ENCODE data around the gene PLPP2.

Gene PLPP2

GRCh38 chr19:328025-328505, 36.9 kb upstream of the PLPP2 start:
- peaks cover 10% of the 10 kb centered on the region for H3K79me2 ChIP-seq (ENCODE audit: control insufficient read depth, insufficient read depth, low read length, unreplicated experiment)
- H3K36me3 ChIP-seq (ENCODE audit: insufficient read depth, low read length): peaks cover 57% of the 10 kb centered on the region
- H3K4me3 ChIP-seq (ENCODE audit: low read depth, low read length): no peak overlapping the region

GRCh38 chr19:327291-328024, 36.3 kb upstream of the PLPP2 start:
- Histone ChIP-seq H3K27me3 (ENCODE audit: insufficient read depth, low read length) (no peaks in the 10 kb centered on the region), H3K27ac (ENCODE audit: low read depth, low read length) (no peak overlapping the region), H3K79me2 (ENCODE audit: control insufficient read depth, insufficient read depth, low read length, unreplicated experiment) (peaks cover 15% of the 10 kb centered on the region), H3K4me3 (ENCODE audit: low read depth, low read length) (no peak overlapping the region), H2AFZ (ENCODE audit: low read length, unreplicated experiment) (no peak overlapping the region), H3K36me3 (ENCODE audit: insufficient read depth, low read length) (peaks cover 63% of the 10 kb centered on the region), H3K4me1 (ENCODE audit: control insufficient read depth, insufficient read depth, low read length, unreplicated experiment) (no peaks in the 10 kb centered on the region)

More at GRCh38 chr19:328025-328505, 36.9 kb upstream of the PLPP2 start:
- no peaks in the 10 kb centered on the region for H3K27me3 ChIP-seq (ENCODE audit: insufficient read depth, low read length)
- no peaks in the 10 kb centered on the region for H3K4me1 ChIP-seq (ENCODE audit: control insufficient read depth, insufficient read depth, low read length, unreplicated experiment)
- no peak overlapping the region for H2AFZ ChIP-seq (ENCODE audit: low read length, unreplicated experiment)
- H3K27ac ChIP-seq (ENCODE audit: low read depth, low read length): no peak overlapping the region

- H2AFZ ChIP-seq (ENCODE audit: low read length, unreplicated experiment): no peak overlapping the region
- H3K4me1 ChIP-seq (ENCODE audit: control insufficient read depth, insufficient read depth, low read length, unreplicated experiment): no peaks in the 10 kb centered on the region
- peaks cover 64% of the 10 kb centered on the region for H3K36me3 ChIP-seq (ENCODE audit: insufficient read depth, low read length)
- H3K27ac ChIP-seq (ENCODE audit: low read depth, low read length): no peak overlapping the region
- H3K27me3 ChIP-seq (ENCODE audit: insufficient read depth, low read length): no peaks in the 10 kb centered on the region
- no peak overlapping the region for H3K4me3 ChIP-seq (ENCODE audit: low read depth, low read length)
- H3K79me2 ChIP-seq (ENCODE audit: control insufficient read depth, insufficient read depth, low read length, unreplicated experiment): peaks cover 15% of the 10 kb centered on the region
Observed at GRCh38 chr19:326871-327270, 35.7 kb upstream of the PLPP2 start.

GRCh38 chr19:325937-326565, 34.8 kb upstream of the PLPP2 start:
- Histone ChIP-seq H3K27ac (ENCODE audit: low read depth, low read length) (no peak overlapping the region), H3K4me3 (ENCODE audit: low read depth, low read length) (no peak overlapping the region), H3K27me3 (ENCODE audit: insufficient read depth, low read length) (no peaks in the 10 kb centered on the region), H3K36me3 (ENCODE audit: insufficient read depth, low read length) (peaks cover 64% of the 10 kb centered on the region), H3K4me1 (ENCODE audit: control insufficient read depth, insufficient read depth, low read length, unreplicated experiment) (no peaks in the 10 kb centered on the region), H3K79me2 (ENCODE audit: control insufficient read depth, insufficient read depth, low read length, unreplicated experiment) (peaks cover 15% of the 10 kb centered on the region), H2AFZ (ENCODE audit: low read length, unreplicated experiment) (no peak overlapping the region)

- Histone ChIP-seq H3K4me3 (ENCODE audit: low read depth, low read length) (no peak overlapping the region), H3K27me3 (ENCODE audit: insufficient read depth, low read length) (no peaks in the 10 kb centered on the region), H2AFZ (ENCODE audit: low read length, unreplicated experiment) (no peak overlapping the region), H3K27ac (ENCODE audit: low read depth, low read length) (no peak overlapping the region), H3K36me3 (ENCODE audit: insufficient read depth, low read length) (peaks cover 58% of the 10 kb centered on the region), H3K4me1 (ENCODE audit: control insufficient read depth, insufficient read depth, low read length, unreplicated experiment) (no peaks in the 10 kb centered on the region), H3K79me2 (ENCODE audit: control insufficient read depth, insufficient read depth, low read length, unreplicated experiment) (peaks cover 16% of the 10 kb centered on the region)
Observed at GRCh38 chr19:325173-325936, 34.2 kb upstream of the PLPP2 start.

GRCh38 chr19:324716-325115, 33.5 kb upstream of the PLPP2 start:
- Histone ChIP-seq H3K36me3 (ENCODE audit: insufficient read depth, low read length) (peaks cover 54% of the 10 kb centered on the region), H3K4me1 (ENCODE audit: control insufficient read depth, insufficient read depth, low read length, unreplicated experiment) (no peaks in the 10 kb centered on the region), H2AFZ (ENCODE audit: low read length, unreplicated experiment) (no peak overlapping the region), H3K79me2 (ENCODE audit: control insufficient read depth, insufficient read depth, low read length, unreplicated experiment) (peaks cover 16% of the 10 kb centered on the region), H3K27me3 (ENCODE audit: insufficient read depth, low read length) (no peaks in the 10 kb centered on the region), H3K4me3 (ENCODE audit: low read depth, low read length) (no peak overlapping the region), H3K27ac (ENCODE audit: low read depth, low read length) (no peak overlapping the region)

- Histone ChIP-seq H2AFZ (ENCODE audit: low read length, unreplicated experiment) (no peak overlapping the region), H3K4me3 (ENCODE audit: low read depth, low read length) (no peak overlapping the region), H3K79me2 (ENCODE audit: control insufficient read depth, insufficient read depth, low read length, unreplicated experiment) (peaks cover 11% of the 10 kb centered on the region), H3K27me3 (ENCODE audit: insufficient read depth, low read length) (no peaks in the 10 kb centered on the region), H3K4me1 (ENCODE audit: control insufficient read depth, insufficient read depth, low read length, unreplicated experiment) (no peaks in the 10 kb centered on the region), H3K27ac (ENCODE audit: low read depth, low read length) (no peak overlapping the region), H3K36me3 (ENCODE audit: insufficient read depth, low read length) (peaks cover 38% of the 10 kb centered on the region; the same call in 1 of the 2 replicates)
Observed at GRCh38 chr19:322616-323015, 31.4 kb upstream of the PLPP2 start.

- H3K27me3 ChIP-seq (ENCODE audit: insufficient read depth, low read length): no peaks in the 10 kb centered on the region
- peaks cover 19% of the 10 kb centered on the region; the same call in 1 of the 2 replicates for H3K36me3 ChIP-seq (ENCODE audit: insufficient read depth, low read length)
- H2AFZ ChIP-seq (ENCODE audit: low read length, unreplicated experiment): no peak overlapping the region
- H3K4me3 ChIP-seq (ENCODE audit: low read depth, low read length): no peak overlapping the region
- peaks cover 15% of the 10 kb centered on the region for H3K79me2 ChIP-seq (ENCODE audit: control insufficient read depth, insufficient read depth, low read length, unreplicated experiment)
- H3K27ac ChIP-seq (ENCODE audit: low read depth, low read length): no peak overlapping the region
- no peaks in the 10 kb centered on the region for H3K4me1 ChIP-seq (ENCODE audit: control insufficient read depth, insufficient read depth, low read length, unreplicated experiment)
Observed at GRCh38 chr19:318509-318774, 27.2 kb upstream of the PLPP2 start.

- Histone ChIP-seq H3K36me3 (ENCODE audit: insufficient read depth, low read length) (peaks cover 14% of the 10 kb centered on the region; the same call in 1 of the 2 replicates), H3K79me2 (ENCODE audit: control insufficient read depth, insufficient read depth, low read length, unreplicated experiment) (peaks cover 14% of the 10 kb centered on the region), H3K4me3 (ENCODE audit: low read depth, low read length) (no peak overlapping the region), H3K27ac (ENCODE audit: low read depth, low read length) (no peak overlapping the region), H3K4me1 (ENCODE audit: control insufficient read depth, insufficient read depth, low read length, unreplicated experiment) (no peaks in the 10 kb centered on the region), H3K27me3 (ENCODE audit: insufficient read depth, low read length) (no peaks in the 10 kb centered on the region), H2AFZ (ENCODE audit: low read length, unreplicated experiment) (no peak overlapping the region)
Observed at GRCh38 chr19:317710-318508, 26.7 kb upstream of the PLPP2 start.

GRCh38 chr19:315811-316210, 24.6 kb upstream of the PLPP2 start:
- Histone ChIP-seq H3K79me2 (ENCODE audit: control insufficient read depth, insufficient read depth, low read length, unreplicated experiment) (peaks cover 10% of the 10 kb centered on the region), H2AFZ (ENCODE audit: low read length, unreplicated experiment) (no peak overlapping the region), H3K4me3 (ENCODE audit: low read depth, low read length) (no peak overlapping the region), H3K27ac (ENCODE audit: low read depth, low read length) (no peak overlapping the region), H3K36me3 (ENCODE audit: insufficient read depth, low read length) (peaks cover 9% of the 10 kb centered on the region; the same call in 1 of the 2 replicates), H3K27me3 (ENCODE audit: insufficient read depth, low read length) (no peaks in the 10 kb centered on the region), H3K4me1 (ENCODE audit: control insufficient read depth, insufficient read depth, low read length, unreplicated experiment) (no peaks in the 10 kb centered on the region)

All from ACC112 (cell line).